Stimulated activated memory B cell treated with anti-CD40 and anti-IgM and Interleukin-4, amounts not matched to agents 10 μg/mL and 1 μg/mL and 100 μg/mL, for 72 hours (primary cell): Measurements from ENCODE around the gene SNX17.
"Not testable (repeated sequence)": the region's sequence is repeated elsewhere in the genome, so short reads cannot be mapped to it uniquely, and the experiment has no call there.

Source experiments
- ATAC-seq: fragments of 150-1000 bp; cut with Tn5 transposase; 2 replicates; pipeline ENCODE4 v1.10.0; 2021
- H3K27ac Mint-ChIP-seq: one replicate; pipeline ENCODE4 v1.8.0; 2022; ENCODE audit warnings: mild to moderate bottlenecking, mixed read lengths
- H3K27me3 Mint-ChIP-seq: one replicate; pipeline ENCODE4 v1.8.0; 2022; ENCODE audit warnings: mixed read lengths
- H3K36me3 Mint-ChIP-seq: one replicate; pipeline ENCODE4 v1.8.0; 2022; ENCODE audit warnings: mixed read lengths
- H3K4me1 Mint-ChIP-seq: one replicate; pipeline ENCODE4 v1.8.0; 2022; ENCODE audit warnings: mixed read lengths
- H3K4me3 Mint-ChIP-seq: one replicate; pipeline ENCODE4 v1.8.0; 2022; ENCODE audit warnings: mild to moderate bottlenecking, moderate library complexity, mixed read lengths
- H3K9me3 Mint-ChIP-seq: one replicate; pipeline ENCODE4 v1.8.0; 2022; ENCODE audit warnings: mixed read lengths

The SNX17 gene

DNA sequence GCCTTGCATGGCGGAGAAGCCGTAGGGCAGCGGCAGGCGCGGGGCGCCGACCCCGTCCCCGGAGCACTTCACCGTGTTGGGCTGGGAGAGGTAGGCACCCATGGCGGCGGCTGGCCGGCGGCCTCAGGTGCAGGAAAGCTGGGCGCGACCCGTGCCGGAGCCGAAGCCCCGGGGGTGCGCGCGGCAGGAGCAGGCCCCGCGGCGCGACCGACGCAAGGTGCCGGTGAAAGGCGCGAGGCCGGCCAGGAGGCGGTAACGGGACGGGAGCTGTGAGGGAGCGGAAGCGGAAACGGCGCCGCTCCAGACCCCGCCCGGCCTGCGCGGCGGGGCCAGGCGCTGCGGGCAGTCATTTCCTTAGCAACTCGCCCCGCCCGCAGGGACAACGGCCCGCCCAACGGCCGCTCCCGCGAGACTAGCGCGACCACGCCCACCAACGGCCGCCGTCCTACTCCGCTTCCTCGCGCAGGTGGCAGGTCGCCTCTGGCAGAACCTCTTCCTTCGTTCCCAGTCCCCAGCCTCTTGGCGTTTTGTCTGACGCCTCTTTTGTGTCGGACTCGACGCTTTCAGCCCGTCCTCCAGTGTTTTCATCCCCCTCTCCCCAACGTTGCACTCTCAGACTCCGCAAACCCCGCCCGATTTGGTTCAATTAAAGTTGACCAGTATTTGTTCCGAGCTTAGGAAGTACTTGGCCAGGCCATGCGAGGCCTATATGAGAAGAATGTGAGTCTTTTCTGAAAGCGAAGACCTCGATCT is 39.1 kb downstream of the SNX17 start, which contains the start of gene PPM1G:
TSS of gene PPM1G (minus strand) at position 271 of the 753 bp plus-strand sequence. CDS start at position 102, 169 bp downstream.
- H3K4me3 Mint-ChIP-seq: peak within 1 kb of the TSS; percentile 86
- H3K9me3 Mint-ChIP-seq: peaks cover 3% of the 10 kb centered on the region

DNA sequence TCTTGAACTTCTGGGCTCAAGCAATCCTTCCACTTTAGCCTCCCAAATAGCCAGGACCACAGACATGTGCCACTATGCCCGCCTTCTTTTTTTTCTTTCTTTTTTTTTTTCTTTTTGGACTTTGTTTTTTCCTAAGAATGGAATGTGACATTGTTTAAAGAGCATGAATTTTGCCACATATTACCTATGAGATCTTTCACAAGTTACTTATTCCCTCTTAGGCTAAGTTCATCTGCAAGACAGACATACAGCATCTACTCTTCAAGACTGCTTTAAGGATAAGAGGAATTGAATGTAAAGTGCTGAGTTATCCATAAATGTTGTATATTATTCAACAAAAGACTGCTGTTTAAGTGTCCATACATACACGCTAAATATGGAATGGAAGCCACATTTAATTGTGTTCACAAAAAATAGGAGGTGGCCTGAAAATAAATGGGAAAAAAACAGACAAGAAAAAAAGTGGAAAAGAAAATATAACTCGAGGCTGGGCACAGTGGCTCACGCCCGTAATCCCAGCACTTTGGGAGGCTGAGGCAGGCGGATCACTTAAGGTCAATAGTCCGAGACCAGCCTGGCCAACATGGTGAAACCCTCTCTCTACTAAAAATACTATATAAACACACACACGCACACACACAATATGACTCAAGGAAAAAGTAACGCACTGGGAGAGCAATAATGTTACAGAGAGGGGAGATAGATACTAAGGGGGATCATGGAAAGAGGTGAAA is 42.2 kb downstream of the SNX17 start:
- ATAC-seq: no peak
- H3K27me3 Mint-ChIP-seq: peaks cover 10% of the 10 kb centered on the region
- H3K4me1 Mint-ChIP-seq: peaks cover 18% of the 10 kb centered on the region
- no peaks in the 10 kb centered on the region for H3K36me3 Mint-ChIP-seq
- no peak overlapping the region for H3K4me3 Mint-ChIP-seq
- peaks cover 3% of the 10 kb centered on the region for H3K9me3 Mint-ChIP-seq
- no peak overlapping the region for H3K27ac Mint-ChIP-seq

More for the DNA sequence above, 39.1 kb downstream of the SNX17 start, which contains the start of gene PPM1G:
- peak within 1 kb of the TSS; percentile 75 for H3K27ac Mint-ChIP-seq
- peak; percentile 99 for ATAC-seq
- H3K36me3 Mint-ChIP-seq: peaks cover 6% of the 10 kb centered on the region
- peaks cover 10% of the 10 kb centered on the region for H3K27me3 Mint-ChIP-seq
- peaks cover 33% of the 10 kb centered on the region for H3K4me1 Mint-ChIP-seq

DNA sequence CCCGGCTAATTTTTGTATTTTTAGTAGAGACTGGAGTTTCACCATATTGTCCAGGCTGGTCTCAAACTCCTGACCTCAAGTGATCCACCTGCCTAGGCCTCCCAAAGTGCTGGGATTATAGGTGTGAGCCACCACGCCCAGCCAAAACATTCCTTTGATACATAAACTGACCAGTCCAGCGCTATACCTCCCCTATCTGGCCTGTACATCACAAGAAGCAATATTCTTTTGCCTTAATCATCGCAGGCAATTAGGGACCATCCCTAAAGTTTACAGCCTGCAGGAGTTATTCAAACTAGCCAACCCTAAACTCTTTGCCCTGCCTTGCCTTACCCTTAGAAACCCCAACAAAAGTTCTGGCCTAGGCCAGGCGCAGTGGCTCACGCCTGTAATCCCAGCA is 45.7 kb downstream of the SNX17 start:
- ATAC-seq: no peak
- Mint-ChIP-seq H3K4me1 (no peaks in the 10 kb centered on the region), H3K36me3 (no peaks in the 10 kb centered on the region), H3K27ac (no peak overlapping the region), H3K9me3 (peaks cover 3% of the 10 kb centered on the region), H3K27me3 (peaks cover 10% of the 10 kb centered on the region), H3K4me3 (no peak overlapping the region)

DNA sequence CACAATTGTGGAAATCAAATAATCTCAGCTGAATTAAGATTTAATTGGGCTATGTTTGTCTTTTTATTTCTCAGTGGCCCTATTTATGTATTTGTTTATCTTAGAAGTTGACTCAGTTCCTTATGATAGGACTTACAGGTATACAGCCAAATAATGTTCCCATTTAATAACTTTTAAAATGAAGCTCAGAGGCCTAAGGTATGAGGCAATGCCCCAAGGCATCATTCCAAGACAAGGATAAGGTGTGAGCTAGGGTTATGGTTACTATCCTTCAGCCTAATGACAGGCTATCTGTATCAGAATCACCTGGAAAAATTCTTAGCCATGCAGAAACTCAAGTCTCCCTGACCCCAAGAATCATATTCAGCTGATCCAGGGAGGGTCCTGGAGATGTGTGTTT is 50.6 kb downstream of the SNX17 start:
- no peak for ATAC-seq
- Mint-ChIP-seq H3K27ac (no peak overlapping the region), H3K9me3 (no peaks in the 10 kb centered on the region)

DNA sequence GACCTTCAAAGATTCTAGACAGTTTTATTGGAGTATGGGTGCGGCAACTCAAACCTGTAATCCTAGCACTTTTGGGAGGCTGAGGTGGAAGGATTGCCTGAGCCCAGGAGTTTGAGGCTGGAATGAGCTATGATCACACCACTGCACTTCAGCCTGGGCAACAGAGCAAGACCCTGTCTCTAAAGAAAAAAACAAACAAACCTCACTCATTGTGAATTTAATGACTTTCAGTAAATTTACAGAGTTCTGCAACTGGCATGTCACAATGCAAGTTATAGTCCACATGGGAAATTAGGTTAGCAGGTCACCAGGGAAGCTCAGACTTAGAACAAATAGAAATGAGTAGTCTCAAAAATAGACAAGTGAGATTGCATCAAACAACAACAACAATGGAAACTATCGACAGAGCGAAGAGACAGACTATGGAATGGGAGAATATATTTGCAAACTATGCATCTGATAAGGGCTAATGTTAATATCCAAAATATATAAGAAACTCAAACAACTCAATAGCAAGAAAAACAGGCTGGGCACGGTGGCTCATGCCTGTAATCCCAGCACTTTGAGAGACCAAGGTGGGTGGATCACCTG is 51.3 kb downstream of the SNX17 start:
- Mint-ChIP-seq H3K27me3 (no peaks in the 10 kb centered on the region), H3K36me3 (no peaks in the 10 kb centered on the region), H3K27ac (no peak overlapping the region), H3K9me3 (no peaks in the 10 kb centered on the region), H3K4me1 (no peaks in the 10 kb centered on the region), H3K4me3 (no peak overlapping the region)
- ATAC-seq: no peak

More for the DNA sequence above, 50.6 kb downstream of the SNX17 start:
- Mint-ChIP-seq H3K4me1 (no peaks in the 10 kb centered on the region), H3K36me3 (no peaks in the 10 kb centered on the region), H3K4me3 (no peak overlapping the region), H3K27me3 (no peaks in the 10 kb centered on the region)

- Mint-ChIP-seq H3K36me3 (no peaks in the 10 kb centered on the region), H3K9me3 (no peaks in the 10 kb centered on the region), H3K27me3 (no peaks in the 10 kb centered on the region), H3K27ac (no peak overlapping the region), H3K4me1 (peaks cover 6% of the 10 kb centered on the region), H3K4me3 (no peak overlapping the region)
- no peak for ATAC-seq
These were observed 52.5 kb downstream of the SNX17 start for GRCh38 chr2:27422958-27423357.

- peaks cover 21% of the 10 kb centered on the region for H3K4me1 Mint-ChIP-seq
- not testable (repeated sequence) for H3K9me3 Mint-ChIP-seq, ATAC-seq, H3K27me3 Mint-ChIP-seq, H3K4me3 Mint-ChIP-seq, H3K27ac Mint-ChIP-seq, H3K36me3 Mint-ChIP-seq
These were observed 54.6 kb downstream of the SNX17 start for GRCh38 chr2:27425039-27425438.
